GM10248 (cell line): Measurements from ENCODE around the gene GFOD1.

Experiments
- CTCF ChIA-PET: fragments of 300-600 bp; sonication (Branson Sonifier 250); formaldehyde crosslinking; extraction: SDS; loops from one replicate; lab custom pipeline; 2021; ENCODE audit warnings: antibody characterized with exemption; lab: Yijun Ruan, JAX
- POLR2A ChIA-PET: fragments of 350-650 bp; sonication (Branson Sonifier 250); formaldehyde crosslinking; extraction: SDS; loops from one replicate; lab custom pipeline; 2020; ENCODE audit warnings: antibody characterized with exemption; lab: Yijun Ruan, JAX
- DNase-seq: peaks from one replicate; pipeline ENCODE4 v3.0.0; 2012; ENCODE audit errors: extremely low spot score
- TF ChIP-seq, protein P1 (sequence below): IDR thresholded peaks from 2 replicates; pipeline ENCODE4 v1.5.1; 2012; ENCODE audit warnings: mild to moderate bottlenecking, low read depth; ENCODE audit errors: extremely low read depth, missing control alignments, control extremely low read depth

GFOD1 gene

DNA sequence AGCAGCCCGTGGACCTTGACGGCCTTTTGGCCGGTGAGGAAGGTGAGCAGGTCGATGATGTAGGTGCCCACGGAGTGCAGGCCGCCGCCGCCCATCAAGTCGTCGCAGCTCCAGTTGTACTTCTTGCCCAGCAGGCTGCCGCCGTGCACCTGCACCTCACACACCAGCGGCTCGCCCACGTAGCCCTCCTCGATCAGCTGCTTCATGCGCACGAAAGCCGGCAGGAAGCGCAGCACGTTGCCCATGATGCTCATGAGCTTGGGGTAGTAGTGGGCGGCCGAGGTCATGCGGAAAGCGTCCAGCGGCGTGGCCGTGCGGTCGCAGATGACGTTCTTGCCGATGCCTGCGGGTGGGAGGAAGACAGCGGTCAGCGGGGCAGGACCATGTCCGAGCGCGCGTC is 122.1 kb downstream of the GFOD1 start:
- no peak for DNase-seq
- ChIA-PET CTCF (interaction anchor here (1.0 to 1.6 kb wide), 2 partner anchors 10 to 19 kb away, joined by 3 read pairs; no protein-coding TSS in a partner anchor), POLR2A (no interaction called here)
- TF ChIP-seq, protein P1, sequence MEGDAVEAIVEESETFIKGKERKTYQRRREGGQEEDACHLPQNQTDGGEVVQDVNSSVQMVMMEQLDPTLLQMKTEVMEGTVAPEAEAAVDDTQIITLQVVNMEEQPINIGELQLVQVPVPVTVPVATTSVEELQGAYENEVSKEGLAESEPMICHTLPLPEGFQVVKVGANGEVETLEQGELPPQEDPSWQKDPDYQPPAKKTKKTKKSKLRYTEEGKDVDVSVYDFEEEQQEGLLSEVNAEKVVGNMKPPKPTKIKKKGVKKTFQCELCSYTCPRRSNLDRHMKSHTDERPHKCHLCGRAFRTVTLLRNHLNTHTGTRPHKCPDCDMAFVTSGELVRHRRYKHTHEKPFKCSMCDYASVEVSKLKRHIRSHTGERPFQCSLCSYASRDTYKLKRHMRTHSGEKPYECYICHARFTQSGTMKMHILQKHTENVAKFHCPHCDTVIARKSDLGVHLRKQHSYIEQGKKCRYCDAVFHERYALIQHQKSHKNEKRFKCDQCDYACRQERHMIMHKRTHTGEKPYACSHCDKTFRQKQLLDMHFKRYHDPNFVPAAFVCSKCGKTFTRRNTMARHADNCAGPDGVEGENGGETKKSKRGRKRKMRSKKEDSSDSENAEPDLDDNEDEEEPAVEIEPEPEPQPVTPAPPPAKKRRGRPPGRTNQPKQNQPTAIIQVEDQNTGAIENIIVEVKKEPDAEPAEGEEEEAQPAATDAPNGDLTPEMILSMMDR, result no peak

DNA sequence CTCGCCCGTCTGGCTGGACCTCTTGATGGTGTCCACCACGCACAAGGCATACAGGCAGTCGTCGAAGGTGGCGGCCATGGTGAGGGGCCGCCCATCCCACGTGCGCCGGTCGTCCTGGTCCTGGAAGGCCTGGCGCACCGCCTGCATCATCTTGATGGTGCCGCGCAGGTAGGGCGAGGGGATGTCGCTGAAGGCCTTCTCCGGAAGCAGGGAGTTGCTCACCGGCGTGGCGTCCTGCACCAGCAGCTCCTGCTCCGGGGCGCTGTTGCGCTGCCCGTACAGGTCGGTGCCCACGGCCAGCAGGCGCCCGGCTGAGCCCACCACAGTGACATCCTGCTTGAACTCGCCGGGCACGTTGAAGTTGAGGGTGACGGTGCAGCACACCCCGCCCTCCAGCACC is 122.6 kb downstream of the GFOD1 start:
- POLR2A ChIA-PET, result no interaction called here

DNA sequence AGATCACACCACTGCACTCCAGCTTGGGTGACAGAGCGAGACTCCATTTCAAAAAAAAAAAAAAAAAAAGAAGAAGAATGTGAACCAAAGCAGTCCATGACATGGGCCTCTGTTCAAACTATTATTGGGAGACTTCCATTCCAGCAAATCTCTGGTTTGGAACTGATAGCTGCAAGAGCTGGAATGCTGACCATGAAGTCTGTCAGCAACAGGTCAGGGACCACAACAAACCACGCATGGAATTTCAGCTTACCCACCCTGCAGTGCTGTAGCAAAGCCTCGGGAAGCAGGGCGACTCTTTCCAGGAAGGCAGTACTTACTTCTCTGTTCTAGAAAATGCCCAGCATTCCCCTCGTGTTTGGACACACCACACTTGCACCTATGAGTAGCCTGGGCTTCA is 125.0 kb downstream of the GFOD1 start:
- ChIA-PET CTCF (interaction anchor here (1.6 to 2.4 kb wide), 2 partner anchors 18 to 66 kb away, joined by 5 to 6 read pairs; no protein-coding TSS in a partner anchor), POLR2A (no interaction called here)
- DNase-seq, result no peak
- TF ChIP-seq, protein P1, result no peak

More for the DNA sequence above, 122.6 kb downstream of the GFOD1 start:
- no peak for DNase-seq
- TF ChIP-seq, protein P1, result no peak
- CTCF ChIA-PET, result interaction anchor here (1.6 kb wide), 1 partner anchor 11 kb away, joined by 3 read pairs; no protein-coding TSS in a partner anchor

DNA sequence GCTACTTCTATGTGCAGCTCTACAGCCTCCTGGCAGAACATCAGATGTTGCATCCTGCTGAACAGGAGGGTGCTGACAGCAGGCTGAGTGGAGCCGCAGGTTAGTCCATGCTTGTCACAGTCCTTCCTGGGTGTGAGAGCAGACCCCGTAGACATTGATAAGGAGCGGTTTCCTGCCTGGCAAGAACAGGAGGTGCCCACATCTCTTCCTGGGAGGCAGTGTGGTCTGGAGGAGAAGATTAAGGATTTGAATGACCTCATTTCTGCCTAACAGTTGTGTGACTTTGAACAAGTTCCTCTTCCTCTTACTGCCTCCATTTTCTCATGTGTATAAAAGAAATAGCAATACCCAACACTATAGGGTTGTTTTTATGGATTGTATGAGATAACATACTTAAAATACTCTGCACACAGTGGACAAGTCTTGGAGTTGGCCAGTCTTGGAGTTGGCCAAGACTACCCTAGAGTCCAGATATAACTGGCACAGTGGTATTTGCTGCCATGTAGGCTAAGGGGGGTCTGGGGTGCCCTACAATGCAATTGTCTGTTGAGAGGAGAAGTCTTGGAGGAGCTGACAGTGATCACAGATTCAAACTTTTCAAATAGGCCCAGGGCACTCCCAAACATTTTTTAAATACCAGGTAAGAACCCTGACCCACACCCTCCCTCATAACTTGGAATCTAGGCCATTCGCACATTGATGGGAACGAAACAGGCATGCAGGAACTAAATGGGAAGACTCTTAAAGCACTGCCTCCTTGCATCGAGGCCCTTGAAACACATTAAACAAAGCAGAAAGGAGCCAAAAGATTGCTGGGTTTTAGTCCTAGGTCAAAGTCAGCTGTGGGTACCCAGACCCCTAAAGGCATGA is 126.5 kb downstream of the GFOD1 start:
- ChIA-PET CTCF (interaction anchor here (1.0 to 2.4 kb wide), 6 partner anchors 9 to 68 kb away, joined by 3 to 6 read pairs (median 4); no protein-coding TSS in a partner anchor), POLR2A (no interaction called here)
- DNase-seq, result no peak
- TF ChIP-seq, protein P1, result no peak

DNA sequence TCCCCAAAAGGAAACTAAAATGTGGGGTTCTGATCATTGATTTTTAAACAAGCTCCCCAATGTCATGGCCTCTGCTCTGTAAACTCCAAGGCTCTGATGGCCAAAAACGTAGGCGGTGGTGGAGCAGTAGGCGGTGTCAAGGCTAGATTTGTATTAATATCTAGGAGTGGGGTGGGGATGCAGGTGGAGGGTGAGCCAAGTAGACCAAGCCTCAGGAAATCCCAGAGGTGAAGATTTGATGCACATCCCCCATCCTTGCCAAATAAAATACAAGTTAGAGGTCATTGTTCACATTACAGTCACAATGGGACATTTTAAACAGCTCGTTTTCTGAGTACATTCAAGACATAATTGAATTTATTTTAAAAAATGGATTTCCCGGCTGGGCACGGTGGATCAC is 128.1 kb downstream of the GFOD1 start:
- no peak for DNase-seq
- CTCF ChIA-PET, result interaction anchor here (1.1 to 1.5 kb wide), 3 partner anchors 13 to 27 kb away, joined by 3 to 4 read pairs (median 3); no protein-coding TSS in a partner anchor
- POLR2A ChIA-PET, result no interaction called here
- TF ChIP-seq, protein P1, result no peak

DNA sequence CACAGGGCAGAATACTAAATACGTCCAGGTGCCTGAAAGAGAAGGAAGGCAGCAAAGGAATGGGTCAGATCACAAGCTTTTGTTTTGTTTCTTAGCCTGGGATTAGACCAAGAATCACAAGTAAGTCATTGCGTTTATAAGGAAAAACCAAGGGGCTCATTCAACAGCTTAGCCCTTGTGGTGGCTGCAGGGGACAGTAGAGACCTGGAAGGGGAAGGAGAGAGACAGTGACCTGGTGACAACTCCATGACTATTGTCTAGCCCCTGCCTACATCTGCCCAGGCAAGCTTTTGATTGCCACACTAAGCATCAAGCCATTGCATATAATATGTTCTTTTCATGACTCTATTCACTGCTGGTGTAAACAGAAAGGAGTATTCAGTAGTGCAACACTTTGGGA is 128.9 kb downstream of the GFOD1 start:
- no peak for DNase-seq
- ChIA-PET POLR2A (no interaction called here), CTCF (interaction anchor here (1.2 to 2.8 kb wide), 5 partner anchors 14 to 217 kb away, joined by 3 to 9 read pairs (median 6); partner anchors contain the start of gene SIRT5)
- TF ChIP-seq, protein P1, result no peak
